PFSK-1 (cell line): Measurements from ENCODE around the gene PIGC.

Experiments used
- FOXP2 ChIP-seq: optimal IDR thresholded peaks from 2 replicates; pipeline ENCODE3; 2011; ENCODE audit warnings: borderline replicate concordance, control low read depth, inconsistent platforms; ENCODE audit not compliant: insufficient read depth; ENCODE audit errors: extremely low read length, extremely low read depth
- POLR2AphosphoS5 ChIP-seq: IDR thresholded peaks from 2 replicates; pipeline ENCODE4 v1.6.1; 2012; ENCODE audit warnings: low read depth, mild to moderate bottlenecking, control low read depth, low read length, moderate library complexity
- REST ChIP-seq, 2 experiments: IDR thresholded peaks; 2 replicates each; pipeline versions ENCODE4 v1.6.1 to v1.8.0; 2011 to 2012; ENCODE audit warnings: low read depth in 2 of 2, low read length in 2 of 2, control low read depth in 1 of 2, inconsistent platforms in 1 of 2, mild to moderate bottlenecking in 1 of 2, moderate library complexity in 1 of 2; ENCODE audit not compliant: insufficient read depth in 1 of 2
- SIN3A ChIP-seq: IDR thresholded peaks from 2 replicates; pipeline ENCODE4 v1.6.1; 2012; ENCODE audit warnings: mild to moderate bottlenecking, low read length, moderate library complexity, borderline replicate concordance; ENCODE audit not compliant: insufficient read depth
- TAF1 ChIP-seq: IDR thresholded peaks from 2 replicates; pipeline ENCODE4 v1.6.1; 2012; ENCODE audit warnings: low read length, control low read depth, borderline replicate concordance; ENCODE audit not compliant: insufficient read depth

GRCh38 chr1:172417557-172417956 is 26.3 kb downstream of the PIGC start:
- TF ChIP-seq POLR2AphosphoS5 (no peak), SIN3A (no peak), TAF1 (no peak), REST (IDR thresholded peaks at IDR 0.05; ENCODE audit: insufficient read depth in 1 of 2, low read depth in 2 of 2, low read length in 2 of 2) (no peak), FOXP2 (no peak)
